Naive thymus-derived CD4-positive, alpha-beta T cell (primary cell): Measurements from ENCODE around the gene UVRAG. TPM values are rescaled to one million over a fixed set of nuclear protein-coding genes. Genes with fewer than 3 reads are reported as not detected.
A peak's percentile ranks its signal among the peaks of the same experiment; 100 is the strongest.

Experiments used
- ATAC-seq: fragments of 150-1000 bp; cut with Tn5 transposase; 2 replicates; pipeline ENCODE4 v1.10.0; 2021; ENCODE audit warnings: mild to moderate bottlenecking, moderate library complexity
- CTCF ChIA-PET: fragments of 350-600 bp; sonication (Branson Sonifier 250); formaldehyde crosslinking; loops from one replicate; lab custom pipeline; 2021; ENCODE audit warnings: antibody characterized with exemption; lab: Charles Lee
- POLR2A ChIA-PET: fragments of 350-600 bp; sonication (Branson Sonifier 250); formaldehyde crosslinking; loops from one replicate; lab custom pipeline; 2021; ENCODE audit warnings: antibody characterized with exemption, inconsistent platforms; lab: Charles Lee
- DNase-seq, 9 donors: peaks; one replicate each; pipeline versions ENCODE4 v3.0.0 to v3.0.0-alpha.2; 2020 to 2022; ENCODE audit warnings: mixed read lengths in 1 of 9
- H3K27ac ChIP-seq: one replicate; pipeline ENCODE4 v1.7.0; 2013; ENCODE audit warnings: mild to moderate bottlenecking, low read depth, low read length, moderate library complexity
- H3K27me3 ChIP-seq, 2 donors: one replicate each; pipeline ENCODE4 v1.7.0; 2013; ENCODE audit warnings: low read length in 2 of 2, mild to moderate bottlenecking in 2 of 2, moderate library complexity in 2 of 2; ENCODE audit not compliant: control insufficient read depth in 2 of 2, insufficient read depth in 2 of 2
- H3K36me3 ChIP-seq, 3 experiments: 1 replicate in 2 of 3; 2 replicates in 1 of 3; pipeline ENCODE4 v1.7.0; 2013; ENCODE audit warnings: low read length in 3 of 3, mild to moderate bottlenecking in 3 of 3, moderate library complexity in 1 of 3; ENCODE audit not compliant: insufficient read depth in 3 of 3, control insufficient read depth in 2 of 3
- H3K4me1 ChIP-seq, 2 donors: one replicate each; pipeline ENCODE4 v1.7.0; 2013; ENCODE audit warnings: low read length in 2 of 2, mild to moderate bottlenecking in 2 of 2, moderate library complexity in 1 of 2; ENCODE audit not compliant: control insufficient read depth in 2 of 2, insufficient read depth in 2 of 2
- H3K4me3 ChIP-seq: 2 replicates; pipeline ENCODE4 v1.7.0; 2013; ENCODE audit warnings: mild to moderate bottlenecking, low read length
- H3K9me3 ChIP-seq, 3 experiments: 1 replicate in 2 of 3; 2 replicates in 1 of 3; pipeline ENCODE4 v1.7.0; 2013; ENCODE audit warnings: low read length in 3 of 3; ENCODE audit not compliant: control insufficient read depth in 2 of 3
- H3K27ac Mint-ChIP-seq, 9 donors: one replicate each; pipeline ENCODE4 v1.8.0; 2020 to 2022; ENCODE audit warnings: mixed read lengths in 9 of 9, mild to moderate bottlenecking in 8 of 9, moderate library complexity in 5 of 9, inconsistent platforms in 2 of 9
- H3K27me3 Mint-ChIP-seq, 5 donors: one replicate each; pipeline ENCODE4 v1.8.0; 2021 to 2022; ENCODE audit warnings: mixed read lengths in 5 of 5, mild to moderate bottlenecking in 1 of 5
- H3K36me3 Mint-ChIP-seq, 5 donors: one replicate each; pipeline ENCODE4 v1.8.0; 2020 to 2022; ENCODE audit warnings: mixed read lengths in 5 of 5, mild to moderate bottlenecking in 3 of 5, inconsistent platforms in 1 of 5
- H3K4me1 Mint-ChIP-seq, 7 donors: one replicate each; pipeline ENCODE4 v1.8.0; 2020 to 2022; ENCODE audit warnings: mixed read lengths in 7 of 7, mild to moderate bottlenecking in 3 of 7, inconsistent platforms in 1 of 7
- H3K4me3 Mint-ChIP-seq, 10 donors: one replicate each; pipeline ENCODE4 v1.8.0; 2020 to 2022; ENCODE audit warnings: mild to moderate bottlenecking in 10 of 10, mixed read lengths in 10 of 10, moderate library complexity in 6 of 10, inconsistent platforms in 2 of 10
- H3K9me3 Mint-ChIP-seq, 11 donors: one replicate each; pipeline ENCODE4 v1.8.0; 2020 to 2022; ENCODE audit warnings: mixed read lengths in 11 of 11, mild to moderate bottlenecking in 4 of 11, inconsistent platforms in 1 of 11, moderate library complexity in 1 of 11
- intact Hi-C, 2 donors: fragments of 100-400 bp; cut with micrococcal nuclease; formaldehyde crosslinking; loops; one replicate each; pipeline ENCODE4 v1.15.1; 2023
- polyA plus RNA-seq, 2 donors: library from polyadenylated mRNA; unstranded; fragments of 300-500 nt; fragmentation: Illumina TruSeq; gene quantifications; one replicate each; pipeline ENCODE4 v1.2.3, GENCODE V29; 2021
- total RNA-seq, 6 experiments: library from RNA in 5 of 6; stranded (reverse) in 5 of 6; gene quantifications; 1 replicate in 5 of 6; 2 replicates in 1 of 6; pipeline ENCODE4 v1.2.3 and lab custom pipeline; 2021 to 2026

The UVRAG gene
- total and polyA plus RNA-seq, 7 experiments from 2014 or later, result 12.3 to 46.1 (median 24.6) TPM

GRCh38 chr11:76044750-76045320, 229.8 kb downstream of the UVRAG start:
- H3K27me3 Mint-ChIP-seq, result no peaks in the 10 kb centered on the region
- Histone ChIP-seq H3K9me3 (peaks cover 0 to 13% (median 0%) of the 10 kb centered on the region in 3 experiments), H3K27me3 (no peaks in the 10 kb centered on the region), H3K27ac (no peak overlapping the region), H3K4me1 (no peaks in the 10 kb centered on the region), H3K4me3 (no peak overlapping the region), H3K36me3 (peaks cover 0 to 5% (median 0%) of the 10 kb centered on the region in 3 experiments)
- intact Hi-C loops, result no loop called here
- POLR2A ChIA-PET, result interaction anchor here (0.6 kb wide), 1 partner anchor 435 kb away, joined by 3 read pairs; no protein-coding TSS in a partner anchor
- CTCF ChIA-PET, result no interaction called here
- DNase-seq (no peak), ATAC-seq (no peak)
- H3K4me1 Mint-ChIP-seq, result peaks cover 0 to 7% (median 0%) of the 10 kb centered on the region in 7 donors
- peak overlapping the region in 1 of 9 donors; percentile 38 for H3K27ac Mint-ChIP-seq
- H3K36me3 Mint-ChIP-seq, result peaks cover 16 to 85% (median 69%) of the 10 kb centered on the region in 5 donors
- H3K9me3 Mint-ChIP-seq, result peaks cover 0 to 60% (median 28%) of the 10 kb centered on the region in 11 donors
- no peak overlapping the region for H3K4me3 Mint-ChIP-seq

- H3K4me3 ChIP-seq, result no peak overlapping the region
- peaks cover 0 to 5% (median 0%) of the 10 kb centered on the region in 3 experiments for H3K36me3 ChIP-seq
- H3K9me3 Mint-ChIP-seq, result peaks cover 0 to 65% (median 30%) of the 10 kb centered on the region in 11 donors
- ATAC-seq, result no peak
- H3K27me3 ChIP-seq, result no peaks in the 10 kb centered on the region
- no peak overlapping the region for H3K27ac Mint-ChIP-seq
- no peak overlapping the region for H3K4me3 Mint-ChIP-seq
- no peaks in the 10 kb centered on the region for H3K27me3 Mint-ChIP-seq
- intact Hi-C loops, result no loop called here
- no peak for DNase-seq
- no peak overlapping the region for H3K27ac ChIP-seq
- ChIA-PET POLR2A (no interaction called here), CTCF (no interaction called here)
- H3K4me1 Mint-ChIP-seq, result no peaks in the 10 kb centered on the region
- H3K36me3 Mint-ChIP-seq, result peaks cover 16 to 77% (median 67%) of the 10 kb centered on the region in 5 donors
- H3K4me1 ChIP-seq, result no peaks in the 10 kb centered on the region
- H3K9me3 ChIP-seq, result peaks cover 0 to 13% (median 0%) of the 10 kb centered on the region in 3 experiments
These were observed 232.2 kb downstream of the UVRAG start for GRCh38 chr11:76047231-76047630.

- ChIA-PET CTCF (no interaction called here), POLR2A (no interaction called here)
- H3K27ac Mint-ChIP-seq, result no peak overlapping the region
- H3K4me3 Mint-ChIP-seq, result no peak overlapping the region
- H3K27me3 ChIP-seq, result no peaks in the 10 kb centered on the region
- ATAC-seq (no peak), DNase-seq (no peak)
- H3K4me1 Mint-ChIP-seq, result no peaks in the 10 kb centered on the region
- peaks cover 0 to 5% (median 0%) of the 10 kb centered on the region in 3 experiments for H3K36me3 ChIP-seq
- H3K36me3 Mint-ChIP-seq, result peaks cover 18 to 77% (median 67%) of the 10 kb centered on the region in 5 donors
- H3K9me3 ChIP-seq, result peaks cover 0 to 13% (median 0%) of the 10 kb centered on the region in 3 experiments
- H3K4me3 ChIP-seq, result no peak overlapping the region
- no peak overlapping the region for H3K27ac ChIP-seq
- peaks cover 0 to 65% (median 30%) of the 10 kb centered on the region in 11 donors for H3K9me3 Mint-ChIP-seq
- intact Hi-C loops, result no loop called here
- no peaks in the 10 kb centered on the region for H3K27me3 Mint-ChIP-seq
- H3K4me1 ChIP-seq, result no peaks in the 10 kb centered on the region
These were observed 232.8 kb downstream of the UVRAG start for GRCh38 chr11:76047766-76048165.

- peaks cover 0 to 63% (median 31%) of the 10 kb centered on the region in 11 donors for H3K9me3 Mint-ChIP-seq
- POLR2A ChIA-PET, result no interaction called here
- CTCF ChIA-PET, result no interaction called here
- H3K27me3 ChIP-seq, result no peaks in the 10 kb centered on the region
- H3K4me1 Mint-ChIP-seq, result no peaks in the 10 kb centered on the region
- intact Hi-C loops, result no loop called here
- no peak overlapping the region for H3K27ac Mint-ChIP-seq
- DNase-seq (peak in 5 of 9 donors; percentile 4 to 34 (median 25)), ATAC-seq (no peak)
- no peak overlapping the region for H3K27ac ChIP-seq
- peaks cover 18 to 78% (median 71%) of the 10 kb centered on the region in 5 donors for H3K36me3 Mint-ChIP-seq
- H3K4me3 Mint-ChIP-seq, result no peak overlapping the region
- no peaks in the 10 kb centered on the region for H3K27me3 Mint-ChIP-seq
- H3K4me3 ChIP-seq, result no peak overlapping the region
- peaks cover 0 to 13% (median 0%) of the 10 kb centered on the region in 3 experiments for H3K9me3 ChIP-seq
- H3K4me1 ChIP-seq, result no peaks in the 10 kb centered on the region
- peaks cover 0 to 5% (median 0%) of the 10 kb centered on the region in 3 experiments for H3K36me3 ChIP-seq
These were observed 233.8 kb downstream of the UVRAG start for GRCh38 chr11:76048763-76049162.

GRCh38 chr11:76049511-76049910, 234.5 kb downstream of the UVRAG start:
- Histone ChIP-seq H3K9me3 (peaks cover 0 to 13% (median 0%) of the 10 kb centered on the region in 3 experiments), H3K36me3 (peaks cover 0 to 5% (median 0%) of the 10 kb centered on the region in 3 experiments), H3K4me1 (no peaks in the 10 kb centered on the region), H3K27me3 (no peaks in the 10 kb centered on the region), H3K4me3 (no peak overlapping the region), H3K27ac (no peak overlapping the region)
- POLR2A ChIA-PET, result no interaction called here
- ATAC-seq, result no peak
- Mint-ChIP-seq H3K36me3 (peaks cover 24 to 82% (median 78%) of the 10 kb centered on the region in 5 donors), H3K9me3 (peaks cover 0 to 58% (median 31%) of the 10 kb centered on the region in 11 donors), H3K27ac (no peak overlapping the region), H3K4me1 (peaks cover 0 to 5% (median 0%) of the 10 kb centered on the region in 7 donors), H3K4me3 (no peak overlapping the region), H3K27me3 (no peaks in the 10 kb centered on the region)
- intact Hi-C loops, result no loop called here
- CTCF ChIA-PET, result no interaction called here
- DNase-seq, result no peak

GRCh38 chr11:76051937-76052336, 236.9 kb downstream of the UVRAG start:
- Histone ChIP-seq H3K4me3 (no peak overlapping the region), H3K9me3 (peaks cover 0 to 13% (median 0%) of the 10 kb centered on the region in 3 experiments), H3K36me3 (no peaks in the 10 kb centered on the region), H3K4me1 (no peaks in the 10 kb centered on the region), H3K27me3 (no peaks in the 10 kb centered on the region), H3K27ac (no peak overlapping the region)
- Mint-ChIP-seq H3K36me3 (peaks cover 19 to 72% (median 62%) of the 10 kb centered on the region in 5 donors), H3K4me3 (no peak overlapping the region), H3K4me1 (peaks cover 0 to 17% (median 0%) of the 10 kb centered on the region in 7 donors), H3K27ac (no peak overlapping the region), H3K27me3 (no peaks in the 10 kb centered on the region), H3K9me3 (peaks cover 0 to 34% (median 20%) of the 10 kb centered on the region in 11 donors)
- DNase-seq, result no peak
- CTCF ChIA-PET, result no interaction called here
- intact Hi-C loops, result no loop called here
- ATAC-seq, result no peak
- POLR2A ChIA-PET, result no interaction called here
